ENCODE measurements around the gene BCL6B.
"Not testable (repeated sequence)": the region's sequence is repeated elsewhere in the genome, so short reads cannot be mapped to it uniquely, and the experiment has no call there.

Gene BCL6B, protein sequence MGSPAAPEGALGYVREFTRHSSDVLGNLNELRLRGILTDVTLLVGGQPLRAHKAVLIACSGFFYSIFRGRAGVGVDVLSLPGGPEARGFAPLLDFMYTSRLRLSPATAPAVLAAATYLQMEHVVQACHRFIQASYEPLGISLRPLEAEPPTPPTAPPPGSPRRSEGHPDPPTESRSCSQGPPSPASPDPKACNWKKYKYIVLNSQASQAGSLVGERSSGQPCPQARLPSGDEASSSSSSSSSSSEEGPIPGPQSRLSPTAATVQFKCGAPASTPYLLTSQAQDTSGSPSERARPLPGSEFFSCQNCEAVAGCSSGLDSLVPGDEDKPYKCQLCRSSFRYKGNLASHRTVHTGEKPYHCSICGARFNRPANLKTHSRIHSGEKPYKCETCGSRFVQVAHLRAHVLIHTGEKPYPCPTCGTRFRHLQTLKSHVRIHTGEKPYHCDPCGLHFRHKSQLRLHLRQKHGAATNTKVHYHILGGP

DNA sequence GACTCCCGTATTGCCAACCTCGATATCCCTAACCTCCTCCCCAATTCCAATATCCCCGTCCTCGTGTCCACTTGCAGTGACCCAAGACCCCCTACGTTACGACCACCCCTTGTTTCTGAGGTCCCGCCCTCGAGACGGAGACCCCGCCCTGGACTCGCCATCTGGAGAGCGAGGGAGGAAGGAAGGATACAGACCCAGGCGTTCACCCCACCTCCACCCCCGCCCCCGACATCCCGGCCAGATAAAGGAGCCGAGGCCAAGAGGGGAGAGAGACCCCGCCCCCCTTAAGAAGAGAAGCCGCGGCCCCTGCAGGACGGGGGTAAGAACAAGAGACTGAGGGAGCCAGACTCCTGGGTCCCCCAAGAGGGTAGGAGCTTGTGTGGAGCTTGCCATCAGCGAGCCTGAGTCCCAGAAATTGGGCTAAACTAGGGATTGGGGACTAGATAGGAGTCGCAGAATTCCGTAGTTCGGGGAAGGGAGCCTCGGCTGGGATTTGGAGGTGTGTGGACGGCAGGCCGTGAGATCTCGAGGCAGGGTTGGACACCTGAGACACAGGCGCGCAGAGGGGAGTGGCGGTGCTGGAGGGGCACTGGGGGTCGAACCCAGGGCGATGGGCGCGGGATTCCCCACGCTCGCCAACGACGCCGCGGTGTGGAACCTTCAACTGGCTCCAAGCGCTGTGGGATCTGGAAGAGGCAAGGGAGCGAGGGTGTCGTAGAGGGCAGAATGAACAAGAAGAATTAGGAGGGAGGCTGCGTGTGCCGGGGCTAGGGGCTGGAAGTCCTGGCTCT, at the start of gene BCL6B:
Gene BCL6B, plus strand, starts transcription at position 270 of the 791 bp plus-strand sequence. CDS start 622 bp downstream, outside the sequence.
- DNase-seq, result no peak

DNA sequence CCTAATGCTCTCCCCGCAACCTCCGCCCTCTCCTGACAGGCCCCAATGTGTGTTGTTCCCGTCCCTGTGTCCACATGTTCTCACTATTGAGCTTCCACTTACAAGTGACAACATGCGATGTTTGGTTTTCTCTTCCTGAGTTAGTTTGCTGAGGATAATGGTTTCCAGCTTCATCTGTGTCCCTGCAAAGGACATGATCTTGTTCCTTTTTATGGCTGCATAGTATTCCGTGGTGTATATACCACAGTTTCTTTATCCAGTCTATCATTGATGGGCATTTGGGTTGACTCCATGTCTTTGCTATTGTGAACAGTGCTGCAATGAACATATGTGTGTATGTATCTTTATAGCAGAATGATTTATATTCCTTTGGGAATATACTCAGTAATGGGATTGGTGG, 43.4 kb upstream of the BCL6B start:
- DNase-seq, result not testable (repeated sequence)

DNA sequence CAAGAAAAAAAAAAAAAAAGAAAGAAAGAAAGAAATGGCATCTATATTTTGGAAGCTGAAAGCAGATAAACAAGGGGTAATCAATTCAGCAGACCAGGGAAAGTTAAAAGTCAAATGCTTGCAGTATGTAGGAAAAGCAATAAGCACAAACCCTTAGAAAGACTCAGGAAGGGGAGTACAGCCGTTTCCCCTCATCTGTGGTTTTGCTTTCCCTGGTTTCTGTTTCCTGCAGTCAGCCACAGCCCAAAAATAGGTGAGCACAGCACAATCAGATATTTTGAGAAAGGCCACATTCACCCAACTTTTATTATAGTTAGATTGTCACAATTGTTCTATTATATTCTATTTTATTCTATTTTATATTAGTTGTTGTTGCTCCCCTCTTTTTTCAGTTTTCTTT, 41.4 kb upstream of the BCL6B start:
- DNase-seq, result no peak

DNA sequence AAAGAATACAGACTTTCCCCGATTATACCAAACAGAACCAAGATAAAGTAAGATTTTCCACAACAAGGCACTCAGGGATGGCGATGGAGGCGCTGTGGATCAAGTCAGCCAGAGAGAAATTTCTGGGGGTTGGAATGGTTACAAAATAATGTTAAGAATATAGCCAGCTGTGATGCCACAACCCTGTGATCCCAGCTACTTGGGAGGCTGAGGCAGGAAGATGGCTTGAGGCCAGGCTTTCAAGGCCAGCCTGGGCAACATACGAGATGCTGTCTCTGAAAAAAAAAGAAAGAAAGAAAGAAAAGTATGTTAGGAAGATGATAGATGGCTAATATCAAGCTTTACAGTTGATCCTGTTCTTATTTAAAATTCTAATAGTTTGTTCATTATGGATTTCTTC, 37.6 kb upstream of the BCL6B start:
- DNase-seq, result no peak

DNA sequence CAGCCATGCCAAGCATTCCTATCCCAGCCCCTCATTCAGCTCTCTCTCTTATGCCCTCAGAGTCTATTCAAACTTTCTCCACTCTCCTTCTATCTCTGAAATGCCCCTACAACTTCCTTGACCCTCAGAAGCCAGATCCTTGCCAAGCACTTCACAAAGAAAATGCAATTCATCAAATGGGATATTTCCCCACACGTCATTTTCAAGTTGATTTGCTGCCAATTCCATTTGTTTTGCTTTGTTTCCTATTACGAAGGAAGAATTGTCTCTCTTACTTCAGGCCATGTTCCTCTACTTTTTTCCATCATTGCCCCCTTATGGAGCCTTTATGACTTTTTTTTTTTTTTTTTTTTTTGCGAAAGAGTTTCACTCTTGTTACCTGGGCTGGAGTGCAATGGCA, 36.2 kb upstream of the BCL6B start:
- no peak for DNase-seq

DNA sequence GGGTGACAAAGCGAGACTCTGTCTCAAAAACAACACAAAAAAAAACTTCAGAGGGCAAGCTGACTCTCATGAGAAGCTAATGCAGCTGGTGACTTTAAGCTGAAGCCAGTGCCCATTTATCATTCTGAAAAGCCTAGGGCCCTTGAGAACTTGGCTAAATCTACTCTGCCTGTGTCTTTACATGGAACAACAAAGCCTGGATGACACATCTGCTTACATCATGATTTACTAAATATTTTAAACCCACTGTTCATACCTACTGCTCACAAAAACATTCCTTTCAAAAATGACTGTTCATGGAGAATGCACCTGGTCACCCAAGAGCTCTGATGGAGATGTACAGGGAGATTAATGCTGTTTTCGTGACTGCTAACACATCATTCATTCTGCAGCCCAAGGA, 33.1 kb upstream of the BCL6B start:
- no peak for DNase-seq

DNA sequence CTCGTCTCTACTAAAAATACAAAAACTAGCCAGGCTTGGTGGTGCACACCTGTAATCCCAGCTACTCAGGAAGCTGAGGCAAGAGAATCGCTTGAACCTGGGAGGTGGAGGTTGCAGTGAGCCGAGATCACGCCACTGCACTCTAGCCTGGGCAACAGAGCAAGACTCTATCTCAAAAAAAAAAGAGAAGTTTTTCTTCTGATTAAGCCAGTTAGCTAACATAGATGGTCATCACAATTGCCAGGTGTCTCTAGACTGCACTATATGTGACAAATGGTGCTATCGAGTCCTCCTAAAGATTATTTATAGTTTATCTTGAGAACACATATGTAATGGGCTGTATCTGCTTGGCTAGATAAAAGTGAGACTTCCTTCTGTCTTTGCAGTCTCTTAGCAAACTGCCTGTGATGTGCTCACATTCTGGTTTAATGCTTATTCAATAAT, 29.2 kb upstream of the BCL6B start:
- not testable (repeated sequence) for DNase-seq

DNA sequence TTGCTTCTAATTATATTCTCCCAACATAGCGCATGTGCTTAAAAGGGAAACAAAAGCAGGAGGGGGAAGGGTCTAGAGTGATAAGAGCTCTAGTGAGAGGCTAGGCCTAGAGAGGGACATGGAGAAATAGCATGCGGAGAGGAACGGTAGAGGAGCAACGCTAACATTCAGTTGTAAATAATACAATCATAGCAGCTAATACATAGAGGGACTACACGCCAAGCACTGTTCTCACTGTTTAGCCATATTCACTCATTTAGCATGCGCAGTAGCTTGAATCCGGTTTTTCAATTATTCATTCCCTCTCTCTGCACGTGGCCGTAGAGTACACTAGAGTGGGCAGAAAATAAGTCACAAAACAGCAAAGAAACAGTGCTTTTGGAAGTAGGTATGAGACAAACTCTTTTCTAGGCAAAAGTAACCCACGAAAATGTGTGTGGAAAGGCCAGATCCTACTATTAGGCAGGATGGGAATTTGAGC, 28.7 kb upstream of the BCL6B start:
- DNase-seq, result no peak

DNA sequence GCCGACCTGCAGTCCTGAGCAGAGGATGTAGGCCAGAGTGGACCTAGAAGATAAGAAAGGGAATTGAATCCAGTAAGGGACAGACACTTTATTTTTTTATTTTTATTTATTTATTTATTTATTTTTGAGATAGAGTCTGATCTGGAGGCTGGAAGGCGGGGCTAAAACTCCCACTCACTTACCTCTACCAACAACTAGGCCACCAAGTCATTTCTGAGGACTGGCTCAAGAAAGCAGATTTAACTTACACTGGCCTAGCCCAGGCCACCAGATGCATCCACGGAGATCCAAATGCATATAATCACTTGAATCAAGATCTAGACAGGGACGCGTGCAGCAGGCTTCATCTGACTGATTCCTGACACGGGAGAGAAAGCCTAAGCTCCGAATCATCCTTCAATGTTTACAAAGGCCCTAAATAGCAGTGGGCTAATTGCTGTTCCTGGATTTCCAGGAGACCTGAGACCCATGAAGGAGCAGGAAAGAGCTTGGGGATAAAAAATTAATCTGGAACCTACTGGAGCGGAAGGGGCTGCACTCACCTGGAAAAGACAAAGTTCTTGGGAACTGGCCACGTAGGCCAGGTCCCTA, 28.1 kb upstream of the BCL6B start:
- DNase-seq, result no peak

DNA sequence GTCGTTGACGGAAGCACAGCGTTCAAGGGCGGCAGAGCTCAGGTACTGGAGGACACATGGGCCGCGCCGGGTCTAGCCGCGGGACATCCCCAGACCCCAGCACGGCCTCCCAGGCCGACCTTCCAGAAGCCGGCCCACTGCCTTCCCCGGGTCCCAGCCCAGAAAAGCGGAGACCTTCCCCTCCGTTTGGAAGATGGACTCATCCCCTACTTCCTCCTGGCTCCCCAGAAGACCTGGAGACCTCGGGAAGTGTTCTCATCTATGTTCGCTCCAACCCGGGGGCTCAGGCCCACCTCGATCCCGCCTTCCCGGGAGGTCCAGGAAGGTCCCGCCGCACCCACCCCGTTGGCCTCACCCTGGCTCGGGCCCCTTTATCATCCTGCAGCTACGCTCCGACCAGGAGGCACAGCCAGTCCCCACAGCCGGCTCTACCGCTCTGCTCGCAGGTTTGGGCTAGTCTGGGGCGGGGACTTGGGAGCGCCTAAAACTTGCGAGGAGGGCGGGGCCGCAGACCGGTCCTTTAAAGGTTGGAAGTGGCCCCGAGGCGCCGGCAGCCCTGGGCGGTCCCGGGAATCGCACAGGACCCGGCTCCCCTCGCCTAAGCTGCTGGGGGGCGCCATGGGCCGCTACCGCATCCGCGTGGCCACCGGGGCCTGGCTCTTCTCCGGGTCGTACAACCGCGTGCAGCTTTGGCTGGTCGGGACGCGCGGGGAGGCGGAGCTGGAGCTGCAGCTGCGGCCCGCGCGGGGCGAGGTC, 27.2 kb upstream of the BCL6B start, which contains the start of gene ALOX12:
Gene ALOX12, plus strand, starts transcription at position 550 of the 756 bp plus-strand sequence. Its CDS starts 69 bp downstream, at position 619.
- no peak for DNase-seq

DNA sequence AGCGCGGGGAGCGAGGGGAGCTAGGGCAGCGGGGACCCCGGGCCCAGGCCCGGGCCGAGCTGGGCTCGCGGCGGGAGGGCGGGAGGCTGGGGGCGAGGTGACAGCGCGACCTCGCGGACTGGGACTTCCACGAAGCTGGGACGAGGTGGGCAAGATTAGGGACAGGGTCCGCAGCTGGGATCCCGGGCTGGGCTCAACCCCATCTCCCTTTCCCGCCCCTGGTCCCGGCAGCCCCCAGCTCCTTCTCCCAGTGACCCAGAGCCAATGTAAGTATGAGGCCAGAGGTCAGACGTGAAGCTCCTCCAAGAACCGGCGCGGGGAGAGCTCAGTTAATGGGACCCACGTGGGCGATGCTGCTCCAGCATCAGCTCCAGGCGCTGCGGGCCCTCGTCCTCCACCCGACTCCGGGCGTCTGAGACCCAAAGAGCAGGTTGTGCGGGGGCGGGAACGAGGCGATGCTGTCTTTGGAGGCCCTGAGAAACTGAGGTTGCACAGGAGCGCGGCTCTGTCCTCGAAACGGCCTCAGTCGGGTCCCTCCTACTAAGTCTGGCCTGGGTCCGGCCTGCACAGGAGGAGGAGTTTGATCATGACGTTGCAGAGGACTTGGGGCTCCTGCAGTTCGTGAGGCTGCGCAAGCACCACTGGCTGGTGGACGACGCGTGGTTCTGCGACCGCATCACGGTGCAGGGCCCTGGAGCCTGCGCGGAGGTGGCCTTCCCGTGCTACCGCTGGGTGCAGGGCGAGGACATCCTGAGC, 26.4 kb upstream of the BCL6B start:
- no peak for DNase-seq

DNA sequence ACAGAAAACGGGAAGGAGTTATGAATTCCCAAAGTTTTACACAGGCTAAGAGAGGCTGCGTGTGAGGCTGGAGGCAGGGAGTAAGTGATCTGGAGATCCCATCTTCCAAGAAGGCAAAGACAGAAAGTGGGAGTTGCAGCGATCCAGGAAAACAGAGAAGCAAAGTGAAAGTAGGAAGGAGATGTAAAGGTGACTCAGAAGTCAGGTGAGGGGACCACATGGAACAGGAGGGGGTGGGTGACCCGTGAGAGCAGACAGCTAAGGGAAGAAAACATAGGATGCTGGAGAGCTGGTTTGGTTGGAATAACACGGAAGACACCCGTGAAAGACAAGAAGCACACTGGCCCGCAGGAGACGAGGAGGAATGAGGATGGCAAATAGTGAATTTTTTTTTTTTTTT, 25.7 kb upstream of the BCL6B start:
- DNase-seq, result no peak

DNA sequence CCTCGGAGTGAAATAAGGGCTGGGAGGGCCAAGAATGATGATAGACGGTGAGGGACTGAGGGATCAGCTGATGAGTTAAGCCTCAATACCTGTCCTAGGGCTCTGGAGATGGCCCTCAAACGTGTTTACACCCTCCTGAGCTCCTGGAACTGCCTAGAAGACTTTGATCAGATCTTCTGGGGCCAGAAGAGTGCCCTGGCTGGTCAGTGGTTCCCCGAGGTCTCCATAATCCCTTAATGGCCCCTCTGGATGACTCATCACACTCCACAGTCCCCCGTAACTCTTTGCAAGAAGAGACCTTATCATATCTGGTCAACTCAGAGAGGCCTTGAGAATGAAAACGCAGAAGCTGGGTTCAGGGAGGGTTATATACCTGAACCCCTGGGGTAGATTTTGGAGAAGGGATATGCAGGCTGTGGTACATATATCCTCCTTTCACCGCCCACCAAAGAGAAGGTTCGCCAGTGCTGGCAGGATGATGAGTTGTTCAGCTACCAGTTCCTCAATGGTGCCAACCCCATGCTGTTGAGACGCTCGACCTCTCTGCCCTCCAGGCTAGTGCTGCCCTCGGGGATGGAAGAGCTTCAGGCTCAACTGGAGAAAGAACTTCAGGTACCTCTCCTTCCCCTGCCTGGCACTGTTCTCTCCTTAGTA, 23.9 kb upstream of the BCL6B start:
- DNase-seq, result no peak

DNA sequence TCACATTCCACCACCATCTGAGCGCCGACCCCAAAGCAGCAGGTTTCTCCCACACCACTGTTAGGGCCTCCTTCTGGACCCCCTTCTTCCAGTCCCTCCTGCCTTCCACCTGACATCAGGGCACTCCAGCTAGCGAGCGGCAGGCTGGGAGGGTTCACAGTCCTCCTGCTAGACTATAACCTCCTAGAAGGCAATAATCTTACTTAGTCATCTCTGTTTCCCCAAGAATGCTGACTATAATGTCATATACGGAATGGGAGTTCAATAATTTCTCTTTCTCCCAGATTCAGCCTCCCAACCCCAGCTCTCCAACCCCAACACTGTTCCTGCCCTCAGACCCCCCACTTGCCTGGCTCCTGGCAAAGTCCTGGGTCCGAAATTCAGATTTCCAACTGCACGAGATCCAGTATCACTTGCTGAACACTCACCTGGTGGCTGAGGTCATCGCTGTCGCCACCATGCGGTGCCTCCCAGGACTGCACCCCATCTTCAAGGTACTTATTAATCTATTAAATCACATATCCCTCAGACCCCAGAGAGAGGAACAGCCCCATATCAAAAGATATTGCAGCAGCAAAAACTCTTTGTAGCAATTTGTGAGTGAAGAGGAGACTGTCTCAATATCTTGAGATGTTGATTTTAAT, 21.4 kb upstream of the BCL6B start:
- peak in 1 of 2 experiments; percentile 35 for DNase-seq

DNA sequence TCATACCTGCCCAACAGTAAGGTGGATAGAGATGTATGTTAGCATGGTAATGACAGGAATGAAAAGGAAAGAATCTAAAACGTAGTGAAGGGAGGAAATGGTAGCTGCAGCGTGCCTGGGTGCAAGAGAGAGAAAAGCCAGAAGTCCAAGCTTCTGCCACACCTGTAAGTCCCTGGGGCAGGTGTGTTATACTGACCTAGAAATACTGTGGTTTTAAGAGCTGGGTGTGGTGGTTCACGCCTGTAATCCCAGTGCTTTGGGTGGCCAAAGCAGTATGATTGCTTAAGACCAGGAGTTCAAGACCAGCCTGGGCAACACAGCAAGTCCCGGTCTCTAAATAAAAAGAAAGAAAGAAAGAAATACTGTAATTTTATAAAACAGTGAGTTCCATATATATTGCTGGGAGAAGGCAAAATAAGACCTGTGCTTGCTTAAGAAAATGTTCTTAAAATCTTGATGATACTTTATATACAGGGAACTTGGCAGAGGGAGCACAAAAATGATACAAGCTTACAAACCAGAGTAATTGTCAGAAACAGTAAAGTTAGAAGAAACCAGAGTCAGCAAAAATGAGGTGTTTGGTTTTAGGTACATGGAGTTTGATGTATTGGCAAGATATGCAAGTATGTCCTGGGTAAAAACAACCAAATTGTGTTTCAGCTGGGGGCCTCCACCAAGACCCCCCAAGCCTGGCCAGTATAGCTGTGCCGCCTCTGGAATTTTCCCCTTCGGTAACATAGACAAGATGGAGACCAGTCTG, 20.4 kb upstream of the BCL6B start:
- no peak for DNase-seq

DNA sequence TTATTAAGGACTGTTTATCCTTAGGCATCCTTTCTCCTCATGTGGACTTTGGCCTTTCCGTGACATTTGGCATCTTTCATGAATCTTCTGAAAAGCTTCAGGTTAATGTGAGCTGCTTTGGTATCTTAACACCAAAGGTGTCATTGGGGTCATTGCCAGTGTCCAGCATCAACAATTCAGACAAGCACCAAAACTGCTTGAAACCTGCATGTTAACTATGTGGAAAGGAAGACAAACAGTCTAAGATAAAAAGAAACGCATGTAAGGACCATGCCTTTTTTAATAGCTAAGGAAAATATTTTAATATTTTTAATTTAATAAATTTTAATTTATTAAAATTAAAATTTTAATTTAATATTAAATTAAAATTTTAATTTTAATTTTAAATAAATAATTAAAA, 19.1 kb upstream of the BCL6B start:
- DNase-seq, result no peak

DNA sequence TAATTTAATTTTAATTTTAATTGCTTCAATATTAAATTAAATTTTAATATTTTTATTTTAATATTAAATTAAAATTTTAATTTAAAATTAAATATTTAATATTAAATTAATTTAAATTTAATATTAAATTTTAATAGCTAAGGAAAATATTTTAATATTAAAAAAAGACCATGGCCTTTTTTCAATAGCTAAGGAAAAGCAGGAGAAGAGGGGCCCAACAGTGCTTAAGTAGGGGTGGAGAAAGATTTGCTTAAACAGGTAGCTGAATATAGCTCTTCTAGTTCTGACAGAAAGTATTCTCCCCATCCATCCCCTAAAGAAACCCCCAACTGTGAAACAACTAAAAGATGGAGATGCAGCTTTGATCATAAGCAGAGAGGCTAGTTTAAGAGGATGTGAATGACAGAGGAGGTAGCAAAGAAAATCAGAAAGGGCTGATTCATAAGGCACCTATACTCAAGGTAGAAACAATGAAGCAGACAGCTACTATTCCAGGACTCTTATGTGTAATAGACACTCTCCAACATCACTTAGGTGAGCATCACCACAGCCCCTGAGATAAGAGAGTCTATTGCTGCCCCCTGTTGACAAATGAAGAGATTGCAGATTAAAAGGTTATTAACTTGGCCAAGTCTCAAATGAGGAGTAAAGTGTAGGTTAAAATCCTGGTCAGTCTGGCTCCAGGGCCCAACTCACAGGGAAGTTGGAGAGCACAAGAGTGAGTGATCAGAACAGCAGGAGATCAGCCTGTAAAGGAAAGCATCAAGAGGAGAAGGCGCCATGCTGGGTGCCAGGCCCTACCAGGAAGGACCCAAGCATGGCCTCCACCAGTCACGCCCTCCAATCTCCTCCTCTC, 18.2 kb upstream of the BCL6B start:
- no peak for DNase-seq

DNA sequence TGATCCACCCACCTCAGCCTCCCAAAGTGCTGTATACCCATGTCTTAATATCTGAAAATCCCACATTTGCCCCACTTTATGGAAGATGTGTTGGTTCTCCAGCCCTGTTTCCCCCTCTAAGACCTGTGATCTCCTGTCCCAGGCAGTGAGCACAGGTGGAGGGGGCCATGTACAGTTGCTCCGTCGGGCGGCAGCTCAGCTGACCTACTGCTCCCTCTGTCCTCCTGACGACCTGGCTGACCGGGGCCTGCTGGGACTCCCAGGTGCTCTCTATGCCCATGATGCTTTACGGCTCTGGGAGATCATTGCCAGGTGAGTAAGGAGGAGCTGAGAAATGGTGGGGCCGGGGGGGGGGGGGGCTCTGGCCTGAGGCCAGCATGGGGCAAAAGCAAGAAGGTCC, 17.1 kb upstream of the BCL6B start:
- no peak for DNase-seq

DNA sequence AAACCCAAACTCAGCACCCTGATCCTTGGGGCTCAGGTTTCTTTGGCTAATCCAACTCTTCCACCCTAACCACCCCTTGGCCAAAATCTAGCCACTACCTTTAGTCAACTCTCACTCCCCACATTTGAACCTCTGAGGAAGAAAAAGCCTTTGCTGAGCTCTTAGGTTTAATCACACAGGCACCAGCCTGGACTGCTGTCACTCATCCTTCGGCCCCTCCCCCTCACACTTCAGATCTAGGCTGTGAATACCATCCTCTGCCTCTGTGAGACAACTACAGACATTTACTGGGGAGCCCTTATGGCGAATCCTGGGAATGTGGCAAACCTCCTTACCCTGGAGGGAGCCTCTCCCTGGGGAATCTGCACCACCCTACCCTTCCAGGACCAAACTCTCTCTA, 15.7 kb upstream of the BCL6B start:
- DNase-seq, result no peak

Data from stimulated activated CD4-positive, alpha-beta T cell treated with anti-CD3 and anti-CD28 coated beads, Interleukin-4, amount 100 ng/mL, for 4 hours (primary cell).